K562 (cell line): Measurements from ENCODE around the gene PEX5L. TPM values are rescaled to one million over a fixed set of nuclear protein-coding genes. Genes with fewer than 3 reads are reported as not detected.

Experiments
- ATAC-seq: fragments of 200-7000 bp; cut with Tn5 transposase; 3 replicates; pipeline ENCODE4 v1.9.1; 2020; ENCODE audit warnings: moderate library complexity
- BruUV-seq: library from RNA; stranded (reverse); fragments of 400-500 nt; replicated peaks from 2 replicates; lab custom pipeline; 2021; lab: Mats Ljungman, UMichigan
- CTCF ChIA-PET: fragments of 300-600 bp; formaldehyde crosslinking; extraction: SDS; loops from one replicate; lab custom pipeline; 2021; ENCODE audit warnings: low intra/inter-chr PET ratio; lab: Yijun Ruan, JAX
- POLR2A ChIA-PET: fragments of 300-600, 350-650 bp; sonication (Branson Sonifier 250); formaldehyde crosslinking; extraction: SDS; loops from one replicate; lab custom pipeline; 2021; ENCODE audit warnings: antibody characterized with exemption, inconsistent platforms; lab: Yijun Ruan, JAX
- DNase-seq, 4 experiments: peaks; one replicate each; pipeline versions ENCODE4 v3.0.0 to v3.0.0-alpha.2; 2011 to 2018; ENCODE audit warnings: low spot score in 3 of 4, mixed read lengths in 3 of 4; ENCODE audit errors: extremely low read depth in 1 of 4
- FAIRE-seq: peaks from 2 replicates; lab custom pipeline; 2011; peaks lifted over from hg19 to GRCh38; lab: Jason Lieb, UNC
- H2AFZ ChIP-seq: 2 replicates; pipeline ENCODE4 v1.6.0; 2011; ENCODE audit warnings: low read depth, low read length, control low read depth, inconsistent platforms
- H3K27ac ChIP-seq: fragments of 200-600 bp; 3 replicates; pipeline ENCODE4 v1.8.0; 2011; ENCODE audit warnings: low read depth, mild to moderate bottlenecking, control low read depth, inconsistent platforms, low read length, moderate library complexity, mixed read lengths; ENCODE audit errors: extremely low read depth
- H3K27me3 ChIP-seq, 2 experiments: fragments of 300-600 bp in 1 of 2; 2 replicates in 1 of 2; 3 replicates in 1 of 2; pipeline versions ENCODE4 v1.6.0 to v1.8.0; 2011; ENCODE audit warnings: inconsistent platforms in 2 of 2, low read length in 2 of 2, mild to moderate bottlenecking in 1 of 2, mixed read lengths in 1 of 2, moderate library complexity in 1 of 2; ENCODE audit not compliant: control insufficient read depth in 2 of 2, insufficient read depth in 2 of 2
- H3K36me3 ChIP-seq: fragments of 300-600 bp; 3 replicates; pipeline ENCODE4 v1.8.0; 2011; ENCODE audit warnings: mild to moderate bottlenecking, low read length, inconsistent platforms; ENCODE audit not compliant: control insufficient read depth, insufficient read depth
- H3K4me1 ChIP-seq, 2 experiments: fragments of 200-600 bp in 1 of 2; replicated peaks in 1 of 2; 2 replicates in 1 of 2; 3 replicates in 1 of 2; pipeline versions ENCODE4 v1.5.1 to v1.8.0; 2011; ENCODE audit warnings: inconsistent platforms in 2 of 2, low read length in 2 of 2, mild to moderate bottlenecking in 1 of 2, mixed read lengths in 1 of 2, moderate library complexity in 1 of 2; ENCODE audit not compliant: control insufficient read depth in 2 of 2, insufficient read depth in 2 of 2
- H3K4me2 ChIP-seq: 2 replicates; pipeline ENCODE4 v1.6.1; 2011; ENCODE audit warnings: low read length, control low read depth, inconsistent platforms, mixed read lengths; ENCODE audit not compliant: insufficient read depth
- H3K4me3 ChIP-seq: fragments of 200-600 bp; sonication (generic), shearing (Covaris generic); 2 replicates; pipeline ENCODE4 v1.5.1; 2016; ENCODE audit warnings: control low read depth, inconsistent platforms
- H3K79me2 ChIP-seq: fragments of 200-600 bp; 3 replicates; pipeline ENCODE4 v1.8.0; 2011; ENCODE audit warnings: low read length, inconsistent platforms; ENCODE audit not compliant: control insufficient read depth, insufficient read depth
- H3K9ac ChIP-seq, 2 experiments: 2 replicates each; pipeline versions ENCODE4 v1.6.0 to v1.6.1; 2011; ENCODE audit warnings: low read depth in 2 of 2, low read length in 2 of 2, control low read depth in 1 of 2, inconsistent platforms in 1 of 2, mild to moderate bottlenecking in 1 of 2, mixed read lengths in 1 of 2; ENCODE audit not compliant: insufficient read depth in 1 of 2
- H3K9me1 ChIP-seq: one replicate; pipeline ENCODE4 v1.6.0; 2011; ENCODE audit warnings: inconsistent platforms, mild to moderate bottlenecking, low read length, moderate library complexity; ENCODE audit not compliant: control insufficient read depth, insufficient read depth
- H3K9me3 ChIP-seq: replicated peaks from 2 replicates; pipeline ENCODE4 v1.5.1; 2011; ENCODE audit warnings: low read depth, low read length, inconsistent platforms; ENCODE audit not compliant: control insufficient read depth, insufficient read depth
- H4K20me1 ChIP-seq: replicated peaks from 2 replicates; pipeline ENCODE4 v1.6.1; 2011; ENCODE audit warnings: low read length, inconsistent platforms, mixed read lengths; ENCODE audit not compliant: control insufficient read depth, insufficient read depth
- CAMTA2 ChIP-seq: fragments of 250-450 bp; sonication (Bioruptor Pico); conservative IDR thresholded peaks from 2 replicates; pipeline ENCODE4 v1.5.1; 2022
- GABPB1 ChIP-seq: sonication (generic); formaldehyde crosslinking; IDR thresholded peaks from 2 replicates; pipeline ENCODE4 v1.8.0; 2022; ENCODE audit warnings: mild to moderate bottlenecking, missing genetic modification reagents
- HDAC3 ChIP-seq: fragments of 450-650 bp; IDR thresholded peaks from 2 replicates; pipeline ENCODE4 v1.6.1; 2018; ENCODE audit warnings: borderline replicate concordance, mild to moderate bottlenecking, moderate library complexity; ENCODE audit not compliant: partially characterized antibody
- HES1 ChIP-seq: fragments of 450-650 bp; IDR thresholded peaks from 2 replicates; pipeline ENCODE4 v1.6.1; 2016; ENCODE audit warnings: low read depth, mild to moderate bottlenecking, moderate library complexity
- MITF ChIP-seq: IDR thresholded peaks from 2 replicates; pipeline ENCODE4 v1.6.1; 2014; ENCODE audit warnings: antibody characterized with exemption
- MYBL2 ChIP-seq, 2 experiments: fragments of 450-650 bp in 1 of 2; sonication (generic) in 1 of 2; formaldehyde crosslinking in 1 of 2; IDR thresholded peaks; 2 replicates each; pipeline versions ENCODE4 v1.6.1 to v1.8.1; 2017 to 2022; ENCODE audit warnings: borderline replicate concordance in 1 of 2, inconsistent platforms in 1 of 2, low read depth in 1 of 2, mild to moderate bottlenecking in 1 of 2, missing genetic modification reagents in 1 of 2, moderate library complexity in 1 of 2
- SRSF1 ChIP-seq: fragments of 200-400 bp; formaldehyde crosslinking; IDR thresholded peaks from 2 replicates; pipeline ENCODE4 v1.6.1; 2017; ENCODE audit warnings: mild to moderate bottlenecking, low read depth, low read length, moderate library complexity
- TSC22D4 ChIP-seq: fragments of 450-650 bp; IDR thresholded peaks from 2 replicates; pipeline ENCODE4 v1.6.1; 2016; ENCODE audit warnings: missing genetic modification characterization, missing biosample characterization, control low read depth
- ZNF354B ChIP-seq: fragments of 250-450 bp; sonication (Bioruptor Pico); IDR thresholded peaks from 2 replicates; pipeline ENCODE4 v1.4.0; 2020
- whole genome bisulfite sequencing: fragments of 100-300 bp; shearing (Covaris generic); methylation state at CpG from one replicate; pipeline ENCODE4 v1.1.6; 2016; ENCODE audit warnings: low coverage, mixed read lengths; ENCODE audit not compliant: insufficient coverage; ENCODE audit errors: missing lambda C conversion rate; 5-methylcytosine and 5-hydroxymethylcytosine counted together
- in situ Hi-C: fragments of 300-500 bp; cut with MboI; formaldehyde crosslinking; loops from 4 replicates; pipeline ENCODE4 v1.15.0; 2018; ENCODE audit warnings: inconsistent platforms, mixed read lengths
- intact Hi-C: fragments of 100-400 bp; cut with micrococcal nuclease; formaldehyde crosslinking; loops from 2 replicates; pipeline ENCODE4 v1.14.2; 2022
- polyA plus RNA-seq, 8 experiments: library from polyadenylated mRNA; depleted of rRNA in 4 of 8; stranded (reverse) in 5 of 8; unstranded in 3 of 8; fragments of >200 nt; fragmentation: Nextera tagmentation in 2 of 8; fragmentation: Illumina TruSeq in 1 of 8; extraction: Ambion mirVana in 2 of 8; extraction: Trizol in 1 of 8; gene quantifications; 2 replicates each; pipeline versions ENCODE4 v1.2.1 to v1.2.3, GENCODE V29; 2011 to 2014; ENCODE audit warnings: inconsistent platforms in 1 of 8, missing spikeins in 1 of 8
- total RNA-seq, 7 experiments: library from RNA; depleted of rRNA in 6 of 7; stranded (reverse); fragments of >200 nt in 6 of 7; fragmentation: Illumina TruSeq in 2 of 7; extraction: Trizol in 2 of 7; gene quantifications; 2 replicates each; pipeline versions ENCODE4 v1.2.1 to v1.2.3, GENCODE V29; 2011 to 2021; ENCODE audit warnings: low replicate concordance in 1 of 7
- TF ChIP-seq, protein P1 (sequence below): sonication (generic); formaldehyde crosslinking; IDR thresholded peaks from 2 replicates; pipeline ENCODE4 v1.8.0; 2023; ENCODE audit warnings: mild to moderate bottlenecking, missing genetic modification reagents

Gene PEX5L
- total and polyA plus RNA-seq, 9 of the 15 experiments (the other 6 are each of a cell fraction or from before 2014, with no cell fraction given): not detected

DNA sequence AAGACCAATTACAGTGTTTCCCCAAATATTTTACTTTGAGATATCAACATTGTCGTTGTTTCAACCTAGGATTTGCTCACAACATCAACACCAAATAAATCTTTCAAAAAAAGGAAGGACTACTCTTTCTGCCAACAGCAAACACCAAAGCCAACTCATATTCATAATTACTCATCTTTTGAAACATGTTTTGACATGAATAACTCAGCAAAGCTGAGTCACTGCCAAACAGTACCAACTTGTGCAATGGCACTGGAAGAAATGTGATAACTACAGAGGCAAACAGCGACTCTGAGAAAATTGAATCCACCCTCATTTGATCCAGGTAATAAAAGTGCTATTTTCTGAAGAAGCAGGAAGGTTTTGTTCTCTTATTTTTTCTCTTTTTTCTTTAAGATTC lies 67.2 kb downstream of the PEX5L start:
- no peak overlapping the region for H3K27ac ChIP-seq
- H3K4me2 ChIP-seq: no peak overlapping the region
- H3K9me1 ChIP-seq: no peaks in the 10 kb centered on the region
- H3K4me3 ChIP-seq: no peak overlapping the region
- intact Hi-C loops (no loop called here), in situ Hi-C loops (no loop called here)
- no peak for FAIRE-seq
- no peaks in the 10 kb centered on the region for H3K79me2 ChIP-seq
- no peaks in the 10 kb centered on the region for H4K20me1 ChIP-seq
- POLR2A ChIA-PET: no interaction called here
- H3K9ac ChIP-seq: no peak overlapping the region
- no peaks in the 10 kb centered on the region for H3K36me3 ChIP-seq
- no peaks in the 10 kb centered on the region for H3K27me3 ChIP-seq
- H3K9me3 ChIP-seq: no peaks in the 10 kb centered on the region
- no peak overlapping the region for H2AFZ ChIP-seq
- no peak for ATAC-seq
- no TSS peak for BruUV-seq
- CTCF ChIA-PET: no interaction called here
- no peak for DNase-seq
- no peak for TF ChIP-seq SRSF1
- no peak for TF ChIP-seq ZNF354B
- TF ChIP-seq HES1: no peak
- WGBS: 0% methylated on average over 2 of the region's 2 CpGs
- H3K4me1 ChIP-seq: no peaks in the 10 kb centered on the region

- Histone ChIP-seq H3K4me1 (no peaks in the 10 kb centered on the region), H3K4me3 (no peak overlapping the region), H3K4me2 (no peak overlapping the region), H3K9me1 (no peaks in the 10 kb centered on the region), H4K20me1 (no peaks in the 10 kb centered on the region), H3K79me2 (no peaks in the 10 kb centered on the region), H3K27me3 (no peaks in the 10 kb centered on the region), H3K9ac (no peak overlapping the region), H3K9me3 (no peaks in the 10 kb centered on the region), H2AFZ (no peak overlapping the region), H3K36me3 (no peaks in the 10 kb centered on the region), H3K27ac (no peak overlapping the region)
- no TSS peak for BruUV-seq
- intact Hi-C loops: no loop called here
- WGBS: 0% methylated on average over 4 of the region's 4 CpGs
- POLR2A ChIA-PET: interaction anchor here (1.2 kb wide), 1 partner anchor 14 kb away, joined by 3 read pairs; no protein-coding TSS in a partner anchor
- no peak for FAIRE-seq
- DNase-seq: no peak
- CTCF ChIA-PET: no interaction called here
- TF ChIP-seq HDAC3 (no peak), TSC22D4 (no peak), GABPB1 (no peak), MITF (no peak), MYBL2 (IDR thresholded peaks at IDR 0.05; ENCODE audit: low read depth) (no peak), MYBL2 (CRISPR knock-in tag; IDR thresholded peaks at IDR 0.05; ENCODE audit: borderline replicate concordance) (no peak), CAMTA2 (CRISPR knock-in tag) (no peak)
- TF ChIP-seq, protein P1, sequence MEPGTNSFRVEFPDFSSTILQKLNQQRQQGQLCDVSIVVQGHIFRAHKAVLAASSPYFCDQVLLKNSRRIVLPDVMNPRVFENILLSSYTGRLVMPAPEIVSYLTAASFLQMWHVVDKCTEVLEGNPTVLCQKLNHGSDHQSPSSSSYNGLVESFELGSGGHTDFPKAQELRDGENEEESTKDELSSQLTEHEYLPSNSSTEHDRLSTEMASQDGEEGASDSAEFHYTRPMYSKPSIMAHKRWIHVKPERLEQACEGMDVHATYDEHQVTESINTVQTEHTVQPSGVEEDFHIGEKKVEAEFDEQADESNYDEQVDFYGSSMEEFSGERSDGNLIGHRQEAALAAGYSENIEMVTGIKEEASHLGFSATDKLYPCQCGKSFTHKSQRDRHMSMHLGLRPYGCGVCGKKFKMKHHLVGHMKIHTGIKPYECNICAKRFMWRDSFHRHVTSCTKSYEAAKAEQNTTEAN (CRISPR knock-in tag): no peak
- TF ChIP-seq, all 486 proteins: peak for 0
- in situ Hi-C loops: no loop called here
- ATAC-seq: no peak
Measured at GRCh38 chr3:179967622-179968021, 69.1 kb downstream of the PEX5L start.
